H9 (cell line): ENCODE measurements around the gene GALNT4. TPM values are rescaled to one million over a fixed set of nuclear protein-coding genes. Genes with fewer than 3 reads are reported as not detected.

Experiments
- DNase-seq: peaks from one replicate; pipeline ENCODE4 v3.0.0-alpha.2; 2017
- H2AFZ ChIP-seq: one replicate; pipeline ENCODE4 v1.6.1; 2013; ENCODE audit warnings: mild to moderate bottlenecking, low read length, control low read depth, moderate library complexity
- H2AK5ac ChIP-seq: 2 replicates; pipeline ENCODE4 v1.6.1; 2013; ENCODE audit warnings: low read length, control low read depth, mixed read lengths; ENCODE audit not compliant: insufficient read length
- H2BK120ac ChIP-seq: one replicate; pipeline ENCODE4 v1.6.1; 2013; ENCODE audit warnings: low read depth, mild to moderate bottlenecking, low read length, control low read depth, inconsistent platforms; ENCODE audit not compliant: poor library complexity, severe bottlenecking
- H2BK12ac ChIP-seq: 2 replicates; pipeline ENCODE4 v1.6.1; 2013; ENCODE audit warnings: low read length, control low read depth, mixed read lengths, low read depth; ENCODE audit not compliant: insufficient read length
- H2BK15ac ChIP-seq: 2 replicates; pipeline ENCODE4 v1.6.1; 2013; ENCODE audit warnings: low read depth, low read length, control low read depth
- H2BK20ac ChIP-seq: one replicate; pipeline ENCODE4 v1.6.1; 2013; ENCODE audit warnings: low read depth, mild to moderate bottlenecking, low read length, control low read depth, inconsistent platforms; ENCODE audit not compliant: poor library complexity, severe bottlenecking
- H2BK5ac ChIP-seq: 2 replicates; pipeline ENCODE4 v1.6.1; 2013; ENCODE audit warnings: low read length, control low read depth, mixed read lengths; ENCODE audit not compliant: insufficient read length
- H3K14ac ChIP-seq: 2 replicates; pipeline ENCODE4 v1.6.1; 2013; ENCODE audit warnings: low read length, control low read depth; ENCODE audit not compliant: insufficient read depth
- H3K18ac ChIP-seq: 2 replicates; pipeline ENCODE4 v1.6.1; 2013; ENCODE audit warnings: low read depth, mild to moderate bottlenecking, mixed read lengths, low read length, control low read depth; ENCODE audit not compliant: insufficient read length
- H3K23ac ChIP-seq: 2 replicates; pipeline ENCODE4 v1.6.1; 2013; ENCODE audit warnings: low read length, control low read depth, mixed read lengths, low read depth; ENCODE audit not compliant: insufficient read length
- H3K23me2 ChIP-seq: 2 replicates; pipeline ENCODE4 v1.6.1; 2013; ENCODE audit warnings: low read depth, mild to moderate bottlenecking, mixed read lengths, low read length, control low read depth; ENCODE audit not compliant: insufficient read length, poor library complexity, severe bottlenecking
- H3K27ac ChIP-seq: 2 replicates; pipeline ENCODE4 v1.5.1; 2013; ENCODE audit warnings: low read length, control low read depth, mixed read lengths, low read depth; ENCODE audit not compliant: insufficient read length
- H3K27me3 ChIP-seq: 2 replicates; pipeline ENCODE4 v1.6.1; 2013; ENCODE audit warnings: low read length, control low read depth, inconsistent platforms; ENCODE audit not compliant: insufficient read depth
- H3K4ac ChIP-seq: 2 replicates; pipeline ENCODE4 v1.6.1; 2013; ENCODE audit warnings: low read depth, mild to moderate bottlenecking, control low read depth, inconsistent platforms, low read length, moderate library complexity
- H3K4me1 ChIP-seq: 2 replicates; pipeline ENCODE4 v1.6.1; 2013; ENCODE audit warnings: low read length, control low read depth, inconsistent platforms; ENCODE audit not compliant: insufficient read depth
- H3K4me2 ChIP-seq: 2 replicates; pipeline ENCODE4 v1.6.1; 2013; ENCODE audit warnings: low read length, control low read depth, mixed read lengths; ENCODE audit not compliant: insufficient read length, insufficient read depth
- H3K56ac ChIP-seq: 2 replicates; pipeline ENCODE4 v1.6.1; 2013; ENCODE audit warnings: low read depth, mild to moderate bottlenecking, mixed read lengths, low read length, control low read depth; ENCODE audit not compliant: insufficient read length
- H3K79me1 ChIP-seq: 2 replicates; pipeline ENCODE4 v1.6.1; 2013; ENCODE audit warnings: low read depth, mild to moderate bottlenecking, moderate library complexity, low read length, control low read depth, inconsistent platforms; ENCODE audit not compliant: insufficient read depth, poor library complexity, severe bottlenecking
- H3K79me2 ChIP-seq: 2 replicates; pipeline ENCODE4 v1.6.1; 2013; ENCODE audit warnings: low read length, control low read depth, inconsistent platforms; ENCODE audit not compliant: insufficient read depth
- H3K9ac ChIP-seq: 2 replicates; pipeline ENCODE4 v1.6.1; 2013; ENCODE audit warnings: low read length, control low read depth, mixed read lengths; ENCODE audit not compliant: insufficient read length; ENCODE audit errors: extremely low read depth
- H3K9me3 ChIP-seq: one replicate; pipeline ENCODE4 v1.6.1; 2013; ENCODE audit warnings: low read depth, low read length, inconsistent platforms; ENCODE audit not compliant: control insufficient read depth
- H3T11ph ChIP-seq: one replicate; pipeline ENCODE4 v1.6.1; 2013; ENCODE audit warnings: mild to moderate bottlenecking, low read length, control low read depth, inconsistent platforms
- H4K20me1 ChIP-seq: one replicate; pipeline ENCODE4 v1.6.1; 2013; ENCODE audit not compliant: control insufficient read depth, insufficient read length, insufficient read depth
- H4K5ac ChIP-seq: 2 replicates; pipeline ENCODE4 v1.6.1; 2013; ENCODE audit warnings: low read depth, mild to moderate bottlenecking, mixed read lengths, low read length, control low read depth; ENCODE audit not compliant: insufficient read length
- H4K8ac ChIP-seq: replicated peaks from 2 replicates; pipeline ENCODE4 v1.6.1; 2013; ENCODE audit warnings: low read length, control low read depth, mixed read lengths, low read depth; ENCODE audit not compliant: insufficient read length
- H4K91ac ChIP-seq: 2 replicates; pipeline ENCODE4 v1.6.1; 2013; ENCODE audit warnings: low read depth, mild to moderate bottlenecking, moderate library complexity, mixed read lengths, low read length, control low read depth; ENCODE audit not compliant: insufficient read length
- H3K27ac Mint-ChIP-seq, 3 experiments: 2 replicates in 2 of 3; 3 replicates in 1 of 3; pipeline ENCODE4 v1.8.0; 2020 to 2021; ENCODE audit warnings: mixed read lengths in 3 of 3, mild to moderate bottlenecking in 1 of 3, moderate library complexity in 1 of 3
- H3K27me3 Mint-ChIP-seq: 2 replicates; pipeline ENCODE4 v1.8.0; 2021; ENCODE audit warnings: low read depth, mild to moderate bottlenecking, moderate library complexity, mixed read lengths
- H3K36me3 Mint-ChIP-seq, 3 experiments: 2 replicates in 2 of 3; 3 replicates in 1 of 3; pipeline ENCODE4 v1.8.0; 2020 to 2021; ENCODE audit warnings: low read depth in 3 of 3, mixed read lengths in 3 of 3; ENCODE audit not compliant: insufficient read depth in 1 of 3
- H3K4me1 Mint-ChIP-seq, 2 experiments: 2 replicates each; pipeline ENCODE4 v1.8.0; 2020; ENCODE audit warnings: mixed read lengths in 2 of 2
- H3K4me3 Mint-ChIP-seq, 2 experiments: 2 replicates in 1 of 2; 3 replicates in 1 of 2; pipeline ENCODE4 v1.8.0; 2020 to 2021; ENCODE audit warnings: mild to moderate bottlenecking in 2 of 2, mixed read lengths in 2 of 2, moderate library complexity in 1 of 2
- H3K9me3 Mint-ChIP-seq, 2 experiments: 2 replicates in 1 of 2; 3 replicates in 1 of 2; pipeline ENCODE4 v1.8.0; 2020; ENCODE audit warnings: mild to moderate bottlenecking in 2 of 2, mixed read lengths in 2 of 2, moderate library complexity in 1 of 2
- WGBS: extraction: QIAGEN DNeasy Blood & Tissue Kit; methylation state at CpG from one replicate; pipeline ENCODE4 v1.1.7; 2013; ENCODE audit warnings: missing lambda C conversion rate, low lambda C conversion rate, mixed read lengths; ENCODE audit not compliant: insufficient read length; ENCODE audit errors: extremely low coverage; 5-methylcytosine and 5-hydroxymethylcytosine counted together
- total RNA-seq: library from RNA; stranded (reverse); gene quantifications from 2 replicates; pipeline ENCODE4 v1.2.1, GENCODE V29; 2021
- TF ChIP-seq, protein P1 (sequence below): fragments of 200-600 bp; sonication (generic); conservative IDR thresholded peaks from 3 replicates; pipeline ENCODE4 v1.8.0; 2021; ENCODE audit warnings: antibody characterized with exemption, mild to moderate bottlenecking

The GALNT4 gene
- total RNA-seq, 1 experiment from 2014 or later = 3.1 TPM

DNA sequence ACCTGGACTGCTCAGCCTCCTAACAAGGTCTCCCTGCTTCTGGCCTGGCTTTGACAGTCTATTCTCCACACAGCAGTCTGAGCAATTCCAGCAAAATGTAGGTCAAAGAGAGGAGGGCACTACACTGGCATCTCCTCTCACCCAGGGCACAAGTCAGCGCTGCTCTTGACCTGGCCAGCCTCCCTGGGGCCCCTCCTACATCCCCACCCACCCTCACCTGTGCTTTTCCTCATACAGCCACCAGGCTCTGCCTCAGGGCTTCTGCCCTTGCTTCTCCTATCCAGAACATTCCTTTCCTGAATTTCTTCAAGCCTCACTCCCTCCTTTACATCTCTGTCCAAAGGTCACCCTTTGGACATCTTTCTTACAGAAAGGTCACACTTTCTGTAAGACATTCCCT, 33.7 kb downstream of the GALNT4 start:
- H3K27ac ChIP-seq = no peak overlapping the region
- H4K5ac ChIP-seq = no peak overlapping the region
- H4K8ac ChIP-seq = no peak overlapping the region
- no peak overlapping the region for H2BK12ac ChIP-seq
- Mint-ChIP-seq H3K4me1 (peaks cover 9 to 10% of the 10 kb centered on the region in 2 experiments), H3K27me3 (no peaks in the 10 kb centered on the region), H3K27ac (no peak overlapping the region; a peak in 1 of 7 replicates), H3K4me3 (no peak overlapping the region), H3K36me3 (peaks cover 0 to 3% (median under 1%) of the 10 kb centered on the region in 3 experiments; a peak in 1 of 7 replicates), H3K9me3 (no peaks in the 10 kb centered on the region)
- no peak overlapping the region for H3K14ac ChIP-seq
- H3K79me2 ChIP-seq = no peaks in the 10 kb centered on the region
- WGBS = no CpG with 5 or more reads among the region's 1 CpG
- H3K79me1 ChIP-seq = no peaks in the 10 kb centered on the region
- peaks cover 5% of the 10 kb centered on the region; the same call in 1 of the 2 replicates for H3K4me1 ChIP-seq
- no peak overlapping the region for H2BK15ac ChIP-seq
- H2BK20ac ChIP-seq = no peak overlapping the region
- TF ChIP-seq, protein P1, sequence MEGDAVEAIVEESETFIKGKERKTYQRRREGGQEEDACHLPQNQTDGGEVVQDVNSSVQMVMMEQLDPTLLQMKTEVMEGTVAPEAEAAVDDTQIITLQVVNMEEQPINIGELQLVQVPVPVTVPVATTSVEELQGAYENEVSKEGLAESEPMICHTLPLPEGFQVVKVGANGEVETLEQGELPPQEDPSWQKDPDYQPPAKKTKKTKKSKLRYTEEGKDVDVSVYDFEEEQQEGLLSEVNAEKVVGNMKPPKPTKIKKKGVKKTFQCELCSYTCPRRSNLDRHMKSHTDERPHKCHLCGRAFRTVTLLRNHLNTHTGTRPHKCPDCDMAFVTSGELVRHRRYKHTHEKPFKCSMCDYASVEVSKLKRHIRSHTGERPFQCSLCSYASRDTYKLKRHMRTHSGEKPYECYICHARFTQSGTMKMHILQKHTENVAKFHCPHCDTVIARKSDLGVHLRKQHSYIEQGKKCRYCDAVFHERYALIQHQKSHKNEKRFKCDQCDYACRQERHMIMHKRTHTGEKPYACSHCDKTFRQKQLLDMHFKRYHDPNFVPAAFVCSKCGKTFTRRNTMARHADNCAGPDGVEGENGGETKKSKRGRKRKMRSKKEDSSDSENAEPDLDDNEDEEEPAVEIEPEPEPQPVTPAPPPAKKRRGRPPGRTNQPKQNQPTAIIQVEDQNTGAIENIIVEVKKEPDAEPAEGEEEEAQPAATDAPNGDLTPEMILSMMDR = no peak
- no peaks in the 10 kb centered on the region for H3K23me2 ChIP-seq
- H3K27me3 ChIP-seq = no peaks in the 10 kb centered on the region
- no peaks in the 10 kb centered on the region for H4K20me1 ChIP-seq
- H3K56ac ChIP-seq = no peak overlapping the region
- no peak overlapping the region for H2AFZ ChIP-seq
- no peak overlapping the region for H2AK5ac ChIP-seq
- no peak overlapping the region for H2BK5ac ChIP-seq
- no peak overlapping the region for H3T11ph ChIP-seq
- H3K9me3 ChIP-seq = no peaks in the 10 kb centered on the region
- H3K23ac ChIP-seq = no peak overlapping the region
- H2BK120ac ChIP-seq = no peak overlapping the region
- H3K4ac ChIP-seq = no peak overlapping the region
- no peak for DNase-seq
- H3K9ac ChIP-seq = no peak overlapping the region
- H3K18ac ChIP-seq = no peak overlapping the region
- no peak overlapping the region for H3K4me2 ChIP-seq
- H4K91ac ChIP-seq = no peak overlapping the region
